ENCODE measurements around the gene ADORA1.

ADORA1 gene

DNA sequence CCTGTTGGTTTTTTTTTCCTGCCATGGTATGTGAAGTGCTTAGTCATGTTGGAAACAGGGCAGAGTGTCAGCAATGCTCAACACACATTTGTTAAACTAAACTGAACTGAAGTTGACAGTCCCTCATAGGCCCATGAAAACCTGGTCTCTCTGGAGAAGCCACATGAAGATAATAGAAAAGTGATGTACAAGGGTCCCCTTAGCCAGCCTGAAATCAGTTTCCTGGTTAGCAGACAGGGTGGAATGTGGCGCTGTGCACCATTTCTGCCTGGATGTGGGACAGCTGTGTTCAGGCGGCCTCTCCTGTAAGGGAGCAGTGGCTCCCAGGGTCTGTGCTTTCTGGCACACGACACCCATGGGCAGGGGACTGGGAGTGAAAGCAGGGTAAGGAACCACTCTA, 68.8 kb downstream of the ADORA1 start:
- Histone ChIP-seq H3K27ac (ENCODE audit: low read depth, low read length) (no peak overlapping the region), H3K36me3 (ENCODE audit: insufficient read depth, low read length) (no peaks in the 10 kb centered on the region), H3K4me3 (ENCODE audit: low read depth, low read length) (no peak overlapping the region), H2AFZ (ENCODE audit: low read length, unreplicated experiment) (peak overlapping the region; percentile 39), H3K27me3 (ENCODE audit: insufficient read depth, low read length) (no peaks in the 10 kb centered on the region), H3K4me1 (ENCODE audit: control insufficient read depth, insufficient read depth, low read length, unreplicated experiment) (peaks cover 50% of the 10 kb centered on the region), H3K79me2 (ENCODE audit: control insufficient read depth, insufficient read depth, low read length, unreplicated experiment) (no peaks in the 10 kb centered on the region)

DNA sequence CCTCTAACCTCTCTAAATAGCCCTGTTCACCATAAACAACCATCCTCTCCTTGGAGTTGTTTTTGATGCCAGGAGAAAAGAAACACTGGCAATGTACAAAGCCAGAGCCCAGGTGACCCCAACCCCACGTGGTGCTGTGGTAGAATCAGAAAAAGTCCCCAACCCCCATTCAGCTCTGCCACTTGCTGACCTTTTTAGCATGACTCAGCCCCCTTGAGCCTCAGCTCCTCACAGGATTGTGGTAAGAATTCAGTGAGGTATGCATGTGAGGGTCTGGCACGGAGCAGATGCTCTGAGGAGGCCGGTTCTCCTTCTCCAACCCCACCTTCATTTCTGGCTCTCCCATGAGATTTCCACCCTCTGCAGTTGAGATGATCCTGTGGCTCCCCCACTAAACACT, 70.1 kb downstream of the ADORA1 start:
- no peaks in the 10 kb centered on the region for H3K79me2 ChIP-seq (ENCODE audit: control insufficient read depth, insufficient read depth, low read length, unreplicated experiment)
- H3K27ac ChIP-seq (ENCODE audit: low read depth, low read length) = no peak overlapping the region
- no peak overlapping the region for H2AFZ ChIP-seq (ENCODE audit: low read length, unreplicated experiment)
- peaks cover 57% of the 10 kb centered on the region for H3K4me1 ChIP-seq (ENCODE audit: control insufficient read depth, insufficient read depth, low read length, unreplicated experiment)
- no peaks in the 10 kb centered on the region for H3K27me3 ChIP-seq (ENCODE audit: insufficient read depth, low read length)
- no peak overlapping the region for H3K4me3 ChIP-seq (ENCODE audit: low read depth, low read length)
- H3K36me3 ChIP-seq (ENCODE audit: insufficient read depth, low read length) = no peaks in the 10 kb centered on the region

- Histone ChIP-seq H3K27me3 (ENCODE audit: insufficient read depth, low read length) (no peaks in the 10 kb centered on the region), H3K27ac (ENCODE audit: low read depth, low read length) (peak overlapping the region; percentile 81; the same call in 1 of the 2 replicates), H2AFZ (ENCODE audit: low read length, unreplicated experiment) (no peak overlapping the region), H3K4me1 (ENCODE audit: control insufficient read depth, insufficient read depth, low read length, unreplicated experiment) (peaks cover 65% of the 10 kb centered on the region), H3K4me3 (ENCODE audit: low read depth, low read length) (no peak overlapping the region), H3K36me3 (ENCODE audit: insufficient read depth, low read length) (no peaks in the 10 kb centered on the region), H3K79me2 (ENCODE audit: control insufficient read depth, insufficient read depth, low read length, unreplicated experiment) (no peaks in the 10 kb centered on the region)
Observed at GRCh38 chr1:203199002-203199401, 71.5 kb downstream of the ADORA1 start.

- Histone ChIP-seq H2AFZ (ENCODE audit: low read length, unreplicated experiment) (no peak overlapping the region), H3K27me3 (ENCODE audit: insufficient read depth, low read length) (no peaks in the 10 kb centered on the region), H3K4me1 (ENCODE audit: control insufficient read depth, insufficient read depth, low read length, unreplicated experiment) (peaks cover 65% of the 10 kb centered on the region), H3K36me3 (ENCODE audit: insufficient read depth, low read length) (no peaks in the 10 kb centered on the region), H3K79me2 (ENCODE audit: control insufficient read depth, insufficient read depth, low read length, unreplicated experiment) (no peaks in the 10 kb centered on the region), H3K4me3 (ENCODE audit: low read depth, low read length) (peak overlapping the region; percentile 34; the same call in 1 of the 2 replicates), H3K27ac (ENCODE audit: low read depth, low read length) (peak overlapping the region; percentile 81)
Observed at GRCh38 chr1:203199481-203199815, 71.9 kb downstream of the ADORA1 start.

DNA sequence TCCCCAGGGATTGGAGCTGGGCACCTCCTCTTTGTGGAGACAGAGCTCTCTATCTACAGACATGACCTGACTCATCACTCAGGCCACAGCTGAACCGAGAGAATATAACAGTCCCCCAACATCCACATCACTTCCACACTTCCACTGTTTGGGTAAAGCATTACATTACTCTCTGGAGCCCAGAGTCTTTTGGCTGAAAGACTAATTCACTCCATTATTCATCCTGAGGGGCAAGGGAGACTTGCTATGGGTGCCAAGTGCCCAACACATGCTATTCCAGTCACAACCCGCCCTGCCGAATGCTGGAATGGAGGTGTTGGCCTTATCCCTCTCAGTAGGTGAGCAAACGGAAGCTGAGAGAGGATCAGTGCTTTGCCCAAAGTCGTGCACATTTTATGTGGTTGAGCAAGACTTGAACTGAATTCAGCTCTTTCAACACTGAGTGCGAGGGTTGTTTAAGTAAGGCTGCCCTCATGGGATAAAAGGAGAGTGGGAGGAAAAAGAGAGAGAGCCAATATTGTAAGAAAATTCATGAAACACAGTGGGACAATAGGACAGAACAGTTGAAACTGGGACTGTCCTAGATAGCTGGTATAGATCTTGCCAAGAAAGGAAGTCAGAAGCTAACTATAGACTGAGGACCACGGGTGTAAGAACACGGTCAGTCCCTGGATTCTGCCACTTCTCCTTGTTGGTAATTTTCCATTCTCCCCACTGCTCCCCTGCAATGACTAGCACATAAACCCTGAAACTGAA, 72.5 kb downstream of the ADORA1 start:
- no peaks in the 10 kb centered on the region for H3K27me3 ChIP-seq (ENCODE audit: insufficient read depth, low read length)
- H3K4me3 ChIP-seq (ENCODE audit: low read depth, low read length) = peak overlapping the region; percentile 34
- H2AFZ ChIP-seq (ENCODE audit: low read length, unreplicated experiment) = peak overlapping the region; percentile 71
- H3K4me1 ChIP-seq (ENCODE audit: control insufficient read depth, insufficient read depth, low read length, unreplicated experiment) = peaks cover 65% of the 10 kb centered on the region
- no peaks in the 10 kb centered on the region for H3K36me3 ChIP-seq (ENCODE audit: insufficient read depth, low read length)
- no peaks in the 10 kb centered on the region for H3K79me2 ChIP-seq (ENCODE audit: control insufficient read depth, insufficient read depth, low read length, unreplicated experiment)
- H3K27ac ChIP-seq (ENCODE audit: low read depth, low read length) = peak overlapping the region; percentile 81

- H3K79me2 ChIP-seq (ENCODE audit: control insufficient read depth, insufficient read depth, low read length, unreplicated experiment) = no peaks in the 10 kb centered on the region
- H3K36me3 ChIP-seq (ENCODE audit: insufficient read depth, low read length) = no peaks in the 10 kb centered on the region
- H3K4me1 ChIP-seq (ENCODE audit: control insufficient read depth, insufficient read depth, low read length, unreplicated experiment) = peaks cover 65% of the 10 kb centered on the region
- no peak overlapping the region for H2AFZ ChIP-seq (ENCODE audit: low read length, unreplicated experiment)
- H3K4me3 ChIP-seq (ENCODE audit: low read depth, low read length) = no peak overlapping the region
- H3K27me3 ChIP-seq (ENCODE audit: insufficient read depth, low read length) = no peaks in the 10 kb centered on the region
- H3K27ac ChIP-seq (ENCODE audit: low read depth, low read length) = peak overlapping the region; percentile 81
Observed at GRCh38 chr1:203200916-203201315, 73.4 kb downstream of the ADORA1 start.

DNA sequence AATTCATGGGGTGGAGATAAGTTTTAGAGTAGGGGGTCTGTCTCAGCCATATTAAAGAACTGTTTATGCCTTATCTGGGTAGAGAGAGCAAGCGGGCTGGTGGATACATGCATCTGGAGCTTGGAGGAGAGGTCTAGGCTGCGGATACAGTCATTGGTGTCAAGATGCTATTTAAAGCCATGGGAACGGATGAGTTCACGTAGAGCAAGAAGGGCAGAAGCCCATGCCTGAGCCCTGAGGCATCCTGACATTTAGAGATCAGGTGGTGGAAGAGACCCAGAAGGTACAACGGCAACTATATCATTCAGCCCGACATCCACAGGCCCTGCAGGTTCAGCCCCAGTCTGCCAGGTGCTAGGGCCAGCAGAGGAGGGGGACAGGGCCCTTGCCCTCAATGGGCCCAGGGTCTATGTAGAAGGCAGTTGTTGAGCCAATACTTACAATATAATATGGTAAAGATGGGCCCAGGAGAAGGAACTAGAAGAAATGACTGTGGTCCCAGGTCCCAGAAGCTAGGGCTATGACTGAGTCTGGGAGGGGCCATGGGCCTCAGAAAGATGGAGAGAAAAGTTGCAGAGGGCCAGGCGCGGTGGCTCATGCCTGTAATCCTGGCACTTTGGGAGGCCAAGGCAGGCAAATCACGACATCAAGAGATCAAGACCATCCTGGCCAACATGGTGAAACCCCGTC, 74.1 kb downstream of the ADORA1 start:
- H3K79me2 ChIP-seq (ENCODE audit: control insufficient read depth, insufficient read depth, low read length, unreplicated experiment) = no peaks in the 10 kb centered on the region
- no peaks in the 10 kb centered on the region for H3K36me3 ChIP-seq (ENCODE audit: insufficient read depth, low read length)
- no peaks in the 10 kb centered on the region for H3K27me3 ChIP-seq (ENCODE audit: insufficient read depth, low read length)
- peaks cover 57% of the 10 kb centered on the region for H3K4me1 ChIP-seq (ENCODE audit: control insufficient read depth, insufficient read depth, low read length, unreplicated experiment)
- H2AFZ ChIP-seq (ENCODE audit: low read length, unreplicated experiment) = no peak overlapping the region
- H3K4me3 ChIP-seq (ENCODE audit: low read depth, low read length) = no peak overlapping the region
- H3K27ac ChIP-seq (ENCODE audit: low read depth, low read length) = peak overlapping the region; percentile 53; the same call in 1 of the 2 replicates

DNA sequence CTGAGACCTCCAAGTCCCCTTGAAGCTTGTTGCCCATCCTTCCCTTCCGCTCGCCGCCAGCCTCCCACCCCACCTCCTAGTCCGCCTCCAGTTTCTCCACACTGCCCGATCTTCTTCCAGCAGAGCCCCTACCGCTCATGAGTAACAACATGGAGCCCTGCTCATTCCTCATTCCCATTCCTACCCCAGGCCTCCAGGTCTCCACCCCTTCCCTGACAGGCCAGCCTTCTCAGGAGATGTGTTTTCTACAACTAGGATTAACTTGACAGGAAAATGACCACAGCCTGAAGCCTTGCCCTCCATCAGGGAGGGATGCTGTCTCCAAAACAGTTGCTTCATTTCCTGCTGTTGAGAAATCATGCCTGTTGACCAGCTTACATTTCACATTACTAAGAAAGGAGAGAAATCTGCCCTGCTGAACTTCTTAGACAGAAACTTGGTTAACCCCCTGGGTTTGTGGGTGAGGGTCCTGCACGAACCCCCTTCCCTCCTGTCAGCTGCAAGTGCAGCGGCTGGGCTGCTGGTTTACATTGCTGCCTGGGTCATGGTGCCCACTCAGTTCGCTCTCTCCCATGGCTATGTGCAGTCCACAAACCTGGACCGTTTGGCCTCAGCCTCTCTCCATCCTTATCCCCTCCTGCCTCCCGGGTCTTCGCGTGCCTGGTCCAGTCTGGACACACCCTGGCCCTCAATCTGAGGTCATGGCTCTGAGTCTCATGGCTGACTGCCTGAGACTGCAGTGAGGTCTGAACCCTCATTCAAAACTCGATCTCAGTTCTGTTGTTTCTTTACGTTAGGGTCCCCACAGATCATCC, 75.1 kb downstream of the ADORA1 start:
- Histone ChIP-seq H3K79me2 (ENCODE audit: control insufficient read depth, insufficient read depth, low read length, unreplicated experiment) (no peaks in the 10 kb centered on the region), H3K27ac (ENCODE audit: low read depth, low read length) (peak overlapping the region; percentile 53), H3K27me3 (ENCODE audit: insufficient read depth, low read length) (no peaks in the 10 kb centered on the region), H3K4me3 (ENCODE audit: low read depth, low read length) (no peak overlapping the region), H2AFZ (ENCODE audit: low read length, unreplicated experiment) (peak overlapping the region; percentile 3), H3K36me3 (ENCODE audit: insufficient read depth, low read length) (no peaks in the 10 kb centered on the region), H3K4me1 (ENCODE audit: control insufficient read depth, insufficient read depth, low read length, unreplicated experiment) (peaks cover 51% of the 10 kb centered on the region)

- Histone ChIP-seq H3K27ac (ENCODE audit: low read depth, low read length) (no peak overlapping the region), H3K36me3 (ENCODE audit: insufficient read depth, low read length) (no peaks in the 10 kb centered on the region), H3K4me1 (ENCODE audit: control insufficient read depth, insufficient read depth, low read length, unreplicated experiment) (peaks cover 30% of the 10 kb centered on the region), H3K27me3 (ENCODE audit: insufficient read depth, low read length) (no peaks in the 10 kb centered on the region), H3K4me3 (ENCODE audit: low read depth, low read length) (no peak overlapping the region), H2AFZ (ENCODE audit: low read length, unreplicated experiment) (no peak overlapping the region), H3K79me2 (ENCODE audit: control insufficient read depth, insufficient read depth, low read length, unreplicated experiment) (no peaks in the 10 kb centered on the region)
Observed at GRCh38 chr1:203204756-203205155, 77.2 kb downstream of the ADORA1 start.

DNA sequence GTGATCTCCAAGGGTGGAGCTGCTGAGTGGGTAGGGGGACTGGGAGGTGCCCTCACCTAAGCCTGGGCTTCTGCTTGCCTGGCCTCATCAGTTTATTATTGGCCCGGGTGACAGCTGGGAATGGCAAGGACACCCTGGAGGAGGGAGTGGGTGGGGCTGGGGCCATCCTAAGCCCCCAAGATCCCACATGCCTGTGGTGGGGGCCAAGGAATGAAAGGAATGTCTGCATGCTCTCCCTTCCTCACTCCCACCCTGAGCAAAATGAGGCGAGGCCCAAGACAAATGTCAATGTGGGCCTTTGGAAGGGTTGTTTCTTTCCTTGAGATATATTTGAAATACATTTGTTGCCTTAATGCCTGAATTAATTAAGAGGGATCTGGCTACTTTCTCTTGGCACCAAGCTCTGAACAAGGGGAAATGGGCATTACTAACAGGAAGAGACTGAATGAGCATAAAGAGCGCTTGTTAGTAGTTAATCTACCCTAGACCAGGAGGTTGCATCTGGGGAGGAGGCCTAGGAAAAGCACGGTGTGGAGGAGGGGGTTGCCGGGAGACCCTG, 78.7 kb downstream of the ADORA1 start:
- H2AFZ ChIP-seq (ENCODE audit: low read length, unreplicated experiment) = no peak overlapping the region
- H3K79me2 ChIP-seq (ENCODE audit: control insufficient read depth, insufficient read depth, low read length, unreplicated experiment) = no peaks in the 10 kb centered on the region
- no peaks in the 10 kb centered on the region for H3K27me3 ChIP-seq (ENCODE audit: insufficient read depth, low read length)
- no peak overlapping the region for H3K4me3 ChIP-seq (ENCODE audit: low read depth, low read length)
- no peak overlapping the region for H3K27ac ChIP-seq (ENCODE audit: low read depth, low read length)
- no peaks in the 10 kb centered on the region for H3K36me3 ChIP-seq (ENCODE audit: insufficient read depth, low read length)
- H3K4me1 ChIP-seq (ENCODE audit: control insufficient read depth, insufficient read depth, low read length, unreplicated experiment) = peaks cover 16% of the 10 kb centered on the region
